Measurements from ENCODE around the gene LRPAP1. TPM values are rescaled to one million over a fixed set of nuclear protein-coding genes. Genes with fewer than 3 reads are reported as not detected.

Gene LRPAP1
- total RNA-seq, 1 donor from 2014 or later = 147 TPM

- Histone ChIP-seq H3K4me3 (ENCODE audit: low read depth, low read length) (no peak overlapping the region), H3K27me3 (ENCODE audit: control insufficient read depth, insufficient read depth, low read length) (peaks cover 24% of the 10 kb centered on the region)
- TF ChIP-seq CTCF (IDR thresholded peaks at IDR 0.05; ENCODE audit: insufficient read depth, low read length, poor library complexity, severe bottlenecking) = no peak
Measured at GRCh38 chr4:3475713-3476260, 56.4 kb downstream of the LRPAP1 start.

GRCh38 chr4:3475041-3475712 lies 57.0 kb downstream of the LRPAP1 start:
- Histone ChIP-seq H3K36me3 (ENCODE audit: control insufficient read depth, insufficient read depth, low read length) (no peaks in the 10 kb centered on the region), H3K27me3 (ENCODE audit: control insufficient read depth, insufficient read depth, low read length) (peaks cover 24% of the 10 kb centered on the region), H3K4me3 (ENCODE audit: low read depth, low read length) (no peak overlapping the region)
- no peak for DNase-seq (ENCODE audit: low read depth)
- no peak for TF ChIP-seq CTCF (IDR thresholded peaks at IDR 0.05; ENCODE audit: insufficient read depth, low read length, poor library complexity, severe bottlenecking)

More at GRCh38 chr4:3475713-3476260, 56.4 kb downstream of the LRPAP1 start:
- no peak for DNase-seq (ENCODE audit: low read depth)
- H3K36me3 ChIP-seq (ENCODE audit: control insufficient read depth, insufficient read depth, low read length) = no peaks in the 10 kb centered on the region

- no peak for DNase-seq (ENCODE audit: low read depth)
- TF ChIP-seq CTCF (IDR thresholded peaks at IDR 0.05; ENCODE audit: insufficient read depth, low read length, poor library complexity, severe bottlenecking) = no peak
- H3K27me3 ChIP-seq (ENCODE audit: control insufficient read depth, insufficient read depth, low read length) = peaks cover 24% of the 10 kb centered on the region
- H3K4me3 ChIP-seq (ENCODE audit: low read depth, low read length) = no peak overlapping the region
- H3K36me3 ChIP-seq (ENCODE audit: control insufficient read depth, insufficient read depth, low read length) = no peaks in the 10 kb centered on the region
Measured at GRCh38 chr4:3473996-3474765, 58.0 kb downstream of the LRPAP1 start.

- Histone ChIP-seq H3K36me3 (ENCODE audit: control insufficient read depth, insufficient read depth, low read length) (no peaks in the 10 kb centered on the region), H3K4me3 (ENCODE audit: low read depth, low read length) (no peak overlapping the region), H3K27me3 (ENCODE audit: control insufficient read depth, insufficient read depth, low read length) (peaks cover 21% of the 10 kb centered on the region)
- no peak for DNase-seq (ENCODE audit: low read depth)
- TF ChIP-seq CTCF (IDR thresholded peaks at IDR 0.05; ENCODE audit: insufficient read depth, low read length, poor library complexity, severe bottlenecking) = no peak
Measured at GRCh38 chr4:3473181-3473950, 58.9 kb downstream of the LRPAP1 start.

- no peak for DNase-seq (ENCODE audit: low read depth)
- no peaks in the 10 kb centered on the region for H3K36me3 ChIP-seq (ENCODE audit: control insufficient read depth, insufficient read depth, low read length)
- peaks cover 17% of the 10 kb centered on the region for H3K27me3 ChIP-seq (ENCODE audit: control insufficient read depth, insufficient read depth, low read length)
- no peak for TF ChIP-seq CTCF (IDR thresholded peaks at IDR 0.05; ENCODE audit: insufficient read depth, low read length, poor library complexity, severe bottlenecking)
- H3K4me3 ChIP-seq (ENCODE audit: low read depth, low read length) = no peak overlapping the region
Measured at GRCh38 chr4:3472411-3473141, 59.6 kb downstream of the LRPAP1 start.
